ENCODE measurements around the gene ENGASE. TPM values are rescaled to one million over a fixed set of nuclear protein-coding genes. Genes with fewer than 3 reads are reported as not detected.

Gene ENGASE
- total RNA-seq, 1 donor from 2014 or later: 47.9 TPM

GRCh38 chr17:79111097-79111496 is 36.5 kb downstream of the ENGASE start:
- no peak for ATAC-seq
- no peak for DNase-seq (ENCODE audit: low spot score)

DNA sequence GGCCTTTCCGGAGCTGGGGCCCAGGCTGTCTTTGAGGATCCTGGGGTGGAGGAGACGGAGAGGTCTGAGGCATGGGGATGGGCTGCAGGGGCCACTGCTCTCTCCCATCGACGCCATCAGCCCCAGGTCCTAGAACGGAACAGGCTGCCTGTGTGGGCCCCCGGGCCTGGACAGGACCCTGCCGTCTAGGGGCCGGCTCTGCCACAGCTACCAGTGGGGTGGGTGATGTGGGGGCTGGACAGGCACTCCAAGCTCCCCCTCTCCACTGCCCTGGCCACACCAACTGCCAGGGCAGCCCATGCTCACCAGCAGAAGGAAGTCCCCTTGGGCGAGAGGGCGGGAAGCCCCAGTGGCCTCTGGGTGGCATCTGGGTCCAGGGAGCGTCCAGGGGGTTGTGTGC is 37.8 kb downstream of the ENGASE start:
- DNase-seq (ENCODE audit: low spot score): no peak
- no peak for ATAC-seq

- no peak for ATAC-seq
- no peak for DNase-seq (ENCODE audit: low spot score)
These were observed 39.3 kb downstream of the ENGASE start for GRCh38 chr17:79113699-79114457.

DNA sequence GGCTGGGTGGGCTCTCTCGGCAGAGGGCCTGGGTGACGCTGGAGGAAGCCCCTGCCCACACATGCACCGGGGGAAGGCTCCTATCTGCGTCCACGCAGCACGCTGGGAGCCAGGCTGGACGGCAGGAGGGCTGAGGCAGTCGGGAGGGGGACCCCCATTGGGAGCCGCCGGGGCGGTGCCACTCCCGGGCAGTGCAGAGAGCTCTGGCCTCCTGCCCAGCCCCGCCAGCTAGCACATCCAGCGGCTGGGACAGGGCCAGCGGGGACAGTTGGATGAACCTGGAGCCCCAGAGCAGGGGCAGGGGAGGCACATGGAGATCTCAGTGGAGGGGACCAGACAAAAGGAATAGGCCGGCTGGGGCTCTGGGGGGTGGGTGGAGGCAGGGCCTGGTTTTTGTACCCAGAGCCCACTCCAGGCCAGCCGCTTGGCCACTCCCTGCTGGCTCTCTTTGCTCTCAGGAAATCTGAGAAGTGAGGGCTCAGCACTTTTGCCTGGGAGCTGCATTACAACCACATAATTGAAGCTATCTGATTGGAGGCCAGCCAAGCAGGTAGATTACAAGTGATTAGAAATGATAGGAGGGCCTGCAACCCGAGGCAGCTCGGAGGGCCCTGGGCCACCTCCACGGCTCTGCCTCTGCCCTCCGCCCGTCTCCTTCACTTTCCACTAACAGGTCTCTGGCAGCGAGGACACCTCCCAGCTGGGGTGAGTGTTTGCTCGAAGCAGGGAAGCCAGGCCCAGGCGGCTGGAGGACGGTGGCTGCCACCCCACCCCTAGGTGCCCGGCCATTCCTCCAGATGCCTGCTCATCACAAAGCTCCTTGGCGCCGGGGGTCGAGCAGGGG is 40.1 kb downstream of the ENGASE start:
- ATAC-seq: peak; percentile 59

DNA sequence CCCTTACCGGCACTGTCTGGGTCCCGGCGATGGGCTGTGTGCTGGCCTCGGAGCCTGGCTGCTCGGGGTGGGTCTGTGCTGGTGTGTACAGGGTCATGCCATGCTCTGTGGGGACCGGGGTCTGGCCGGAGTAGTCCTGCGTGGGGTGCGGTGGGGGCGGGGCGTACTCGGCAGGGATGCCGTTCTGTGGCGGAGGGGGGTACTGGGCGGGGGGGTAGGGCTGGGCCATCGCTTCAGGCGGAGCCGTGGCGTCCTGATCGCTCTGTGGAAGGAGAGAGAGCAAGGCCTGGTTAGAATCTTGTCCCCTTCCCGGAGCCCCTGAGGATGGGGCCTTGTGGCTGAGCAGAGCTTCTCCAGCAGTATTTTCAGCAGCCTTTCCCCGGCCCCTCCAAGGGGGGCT is 40.9 kb downstream of the ENGASE start:
- DNase-seq (ENCODE audit: low spot score) (no peak), ATAC-seq (no peak)

More for the DNA sequence above, 40.1 kb downstream of the ENGASE start:
- peak; percentile 51 for DNase-seq (ENCODE audit: low spot score)

DNA sequence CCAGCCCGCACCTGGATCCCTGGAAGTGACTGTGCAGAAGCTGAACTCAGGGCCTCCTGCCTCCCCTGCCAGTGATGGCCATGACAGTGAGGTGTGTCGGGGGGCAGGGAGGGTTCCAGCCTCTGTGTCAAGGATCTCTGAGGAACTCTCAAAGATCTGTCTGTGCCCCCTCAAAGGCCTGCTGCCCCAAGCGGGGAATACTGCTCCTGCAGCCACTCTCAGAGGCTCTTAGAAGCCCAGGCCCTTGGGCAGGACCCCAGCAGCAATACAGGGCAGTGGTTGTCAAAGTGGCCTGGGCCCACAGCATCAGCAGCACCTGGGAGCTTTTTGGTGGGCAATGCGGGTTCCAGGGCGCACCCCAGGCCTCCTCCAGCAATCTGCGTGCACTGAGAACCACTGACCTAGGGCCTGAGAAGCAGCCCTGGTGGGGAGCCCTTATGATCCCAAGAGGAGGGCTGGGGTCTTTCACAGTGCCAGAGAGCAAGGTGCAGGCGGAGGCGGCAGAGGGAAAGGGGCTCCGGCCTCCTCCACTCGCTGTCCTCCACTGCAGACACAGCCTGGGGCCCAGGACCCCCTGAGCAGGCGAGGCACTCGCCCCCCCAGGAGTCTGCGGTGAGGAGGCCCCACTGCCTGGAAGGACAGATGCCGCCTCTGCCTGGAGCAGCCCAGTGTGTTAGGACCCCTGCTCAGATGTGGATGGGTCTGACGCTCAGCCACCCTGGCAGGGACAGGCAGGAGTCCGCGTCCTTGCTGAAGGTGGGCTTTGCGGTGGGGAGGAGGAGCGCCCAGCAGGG is 42.1 kb downstream of the ENGASE start:
- ATAC-seq (no peak), DNase-seq (ENCODE audit: low spot score) (no peak)

GRCh38 chr17:79117905-79118487 is 43.4 kb downstream of the ENGASE start:
- no peak for DNase-seq (ENCODE audit: low spot score)
- ATAC-seq: no peak

DNA sequence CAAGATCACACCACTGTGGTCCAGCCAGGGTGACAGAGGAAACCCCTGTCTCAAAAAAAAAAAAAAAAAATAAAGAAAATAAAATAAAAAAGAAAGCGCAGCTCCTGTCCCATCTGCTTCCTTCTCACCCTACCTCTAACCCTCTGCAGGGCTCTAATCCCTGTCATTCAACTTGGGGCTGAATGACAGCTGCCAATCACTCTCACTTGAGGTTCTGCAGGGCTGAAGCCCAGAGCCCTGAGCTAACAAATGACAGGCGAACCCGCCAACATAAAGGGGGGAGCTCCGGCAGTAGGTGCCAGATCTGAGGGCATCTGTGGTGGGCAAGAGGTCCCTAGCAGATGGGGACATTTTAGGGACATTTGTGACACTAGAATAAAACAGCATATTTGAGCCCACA is 44.3 kb downstream of the ENGASE start:
- DNase-seq (ENCODE audit: low spot score) (no peak), ATAC-seq (no peak)

GRCh38 chr17:79120259-79120658 is 45.6 kb downstream of the ENGASE start:
- no peak for DNase-seq (ENCODE audit: low spot score)

DNA sequence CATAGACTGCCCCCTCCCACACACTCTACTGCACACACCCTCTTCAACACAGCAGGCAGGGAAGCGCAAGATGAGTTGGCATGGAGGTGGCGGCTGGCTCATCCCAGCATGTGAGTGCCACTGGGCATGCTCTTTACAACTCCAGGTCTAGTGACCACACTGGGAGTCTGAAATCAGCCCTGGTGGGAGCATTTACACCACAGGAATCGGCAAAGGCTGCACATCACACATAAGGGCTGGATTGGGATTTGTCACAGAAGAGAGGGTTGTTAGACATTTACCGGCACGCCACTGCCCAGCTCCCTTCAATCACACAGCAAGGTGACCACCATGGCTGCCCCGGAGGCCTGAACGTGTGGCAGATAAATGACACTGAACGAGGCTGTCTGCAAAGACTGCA is 49.4 kb downstream of the ENGASE start:
- DNase-seq (ENCODE audit: low spot score) (no peak), ATAC-seq (no peak)

More at GRCh38 chr17:79120259-79120658, 45.6 kb downstream of the ENGASE start:
- no peak for ATAC-seq

DNA sequence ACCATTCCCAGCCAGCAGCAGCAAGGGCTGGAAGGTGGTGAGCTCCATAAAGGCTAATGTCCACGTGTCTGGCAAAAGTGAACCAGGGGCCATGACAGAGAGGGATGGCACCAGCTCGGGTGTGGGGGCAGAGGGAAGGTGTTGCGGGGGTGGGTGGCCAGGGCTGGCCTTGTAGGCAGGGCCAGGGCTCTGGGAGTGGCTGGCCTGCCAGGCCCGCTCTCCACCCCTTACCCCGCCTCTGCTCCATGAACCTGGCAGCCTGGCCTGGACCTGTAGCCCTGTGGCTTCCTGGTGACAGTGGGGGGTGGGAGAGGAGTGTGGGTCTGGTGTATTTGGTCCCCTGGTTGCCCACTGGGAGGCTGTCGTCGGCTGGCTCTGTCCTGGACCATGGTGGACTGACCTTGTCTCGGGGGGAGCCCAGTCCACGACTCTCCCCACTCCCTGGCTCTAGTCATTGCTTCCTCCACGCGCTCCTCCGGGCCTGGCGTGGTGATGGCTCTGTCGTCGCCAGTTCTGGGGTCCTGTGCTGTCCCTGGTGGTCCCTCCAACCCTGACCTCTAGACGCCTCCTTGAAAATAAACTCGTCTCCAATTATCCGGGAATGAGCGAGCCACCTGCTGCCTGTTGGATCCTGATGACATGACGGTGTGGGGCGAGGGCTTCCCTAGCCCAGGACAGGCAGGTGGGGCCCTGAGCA is 50.0 kb downstream of the ENGASE start:
- no peak for DNase-seq (ENCODE audit: low spot score)
- no peak for ATAC-seq

GRCh38 chr17:79125503-79125902 is 50.9 kb downstream of the ENGASE start:
- ATAC-seq: no peak

DNA sequence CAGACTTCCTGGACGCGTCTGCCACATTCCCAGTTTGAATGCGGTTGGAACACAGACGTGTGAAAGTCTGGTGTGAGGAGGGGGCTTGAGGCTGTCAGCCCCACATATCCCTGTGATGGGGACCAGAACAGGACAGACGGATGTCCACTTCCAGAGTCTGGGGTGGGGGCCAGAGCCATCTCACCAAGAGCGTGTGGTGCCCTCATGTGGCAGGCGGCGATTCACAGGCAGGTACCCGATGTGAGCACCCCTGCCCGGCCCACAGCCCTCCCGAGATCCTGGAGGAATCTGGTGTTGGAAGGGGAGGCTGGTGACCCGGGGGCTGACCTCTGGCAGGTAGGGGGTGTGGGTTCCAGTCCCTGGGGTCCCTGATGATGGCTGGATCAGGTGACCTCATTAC is 51.5 kb downstream of the ENGASE start:
- DNase-seq (ENCODE audit: low spot score): no peak
- peak; percentile 46 for ATAC-seq

More at GRCh38 chr17:79125503-79125902, 50.9 kb downstream of the ENGASE start:
- DNase-seq (ENCODE audit: low spot score): no peak

- ATAC-seq (no peak), DNase-seq (ENCODE audit: low spot score) (no peak)
These were observed 53.0 kb downstream of the ENGASE start for GRCh38 chr17:79127534-79128135.

DNA sequence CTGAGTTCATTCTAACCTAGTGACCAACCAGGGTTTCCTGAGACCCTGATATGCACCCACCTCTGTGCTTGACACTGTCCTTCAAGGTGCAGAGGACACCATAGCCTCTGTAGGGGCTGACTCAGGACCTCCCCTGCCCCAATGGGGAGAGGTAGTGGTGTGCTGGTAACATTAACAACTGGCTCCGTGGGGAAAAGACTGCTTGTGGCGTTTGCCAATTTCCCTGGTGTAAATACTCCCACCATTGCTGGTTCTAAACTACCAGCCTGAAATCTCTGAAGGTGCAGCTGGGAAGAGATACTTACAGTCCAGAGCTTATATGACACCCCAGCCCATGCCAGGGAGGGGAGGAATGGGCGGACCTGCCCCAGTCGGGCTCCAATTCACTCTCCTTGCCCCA is 54.9 kb downstream of the ENGASE start:
- no peak for ATAC-seq
- DNase-seq (ENCODE audit: low spot score): no peak

- ATAC-seq (no peak), DNase-seq (ENCODE audit: low spot score) (no peak)
These were observed 56.1 kb downstream of the ENGASE start for GRCh38 chr17:79130536-79131273.

DNA sequence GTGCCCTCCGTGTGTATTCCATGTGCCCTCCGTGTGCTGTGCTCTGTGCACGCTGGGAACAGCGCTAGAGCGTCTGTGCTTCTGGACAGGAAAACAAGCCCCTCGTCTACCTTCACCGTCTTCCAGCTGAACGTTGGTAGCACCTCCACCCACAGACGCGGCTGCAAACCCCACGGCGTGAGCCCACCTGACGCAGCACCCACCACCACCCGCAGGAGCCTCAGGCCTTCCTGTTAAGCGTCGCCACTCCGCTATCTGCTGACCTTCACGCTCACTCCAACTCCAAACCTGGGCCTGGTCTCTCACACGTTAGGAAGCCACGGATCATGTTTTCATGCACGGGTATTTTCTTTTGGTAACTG is 56.6 kb downstream of the ENGASE start:
- DNase-seq (ENCODE audit: low spot score) (no peak), ATAC-seq (no peak)

DNA sequence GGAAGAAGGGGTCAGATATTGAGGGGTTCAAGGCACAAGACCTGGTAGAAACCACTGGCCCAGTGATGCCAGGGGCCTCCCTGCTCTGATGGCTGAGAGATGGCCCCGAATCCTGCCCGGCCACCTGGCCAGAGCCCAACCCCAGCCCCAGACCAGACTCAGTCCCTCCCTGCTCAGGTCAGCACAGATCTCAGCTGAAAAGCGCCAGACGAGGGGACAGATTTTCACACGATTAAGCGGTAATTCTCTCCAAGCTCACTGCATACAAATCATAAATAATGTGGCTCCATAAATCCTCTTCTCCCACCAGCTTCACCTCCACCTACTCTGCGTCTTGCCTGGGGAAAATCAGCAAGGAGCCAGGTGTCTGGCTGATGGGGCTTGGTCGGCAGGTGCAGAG is 57.1 kb downstream of the ENGASE start:
- DNase-seq (ENCODE audit: low spot score) (no peak), ATAC-seq (no peak)
